Left hindlimb (tissue), 1 donor: ENCODE results near the gene FOXA3.
"Not testable (repeated sequence)": the region's sequence is repeated elsewhere in the genome, so short reads cannot be mapped to it uniquely, and the experiment has no call there.

Experiments
- DNase-seq: peaks from one replicate; pipeline ENCODE4 v3.0.0-alpha.2; 2018

The FOXA3 gene

GRCh38 chr19:45828945-45829344 lies 35.2 kb upstream of the FOXA3 start:
- DNase-seq = no peak

- DNase-seq = no peak
Measured at GRCh38 chr19:45834970-45835369, 29.2 kb upstream of the FOXA3 start.

GRCh38 chr19:45842198-45842597 lies 21.9 kb upstream of the FOXA3 start:
- no peak for DNase-seq

GRCh38 chr19:45847663-45848062 lies 16.5 kb upstream of the FOXA3 start:
- no peak for DNase-seq

GRCh38 chr19:45848922-45849321 lies 15.2 kb upstream of the FOXA3 start:
- no peak for DNase-seq

GRCh38 chr19:45852145-45852750 lies 11.9 kb upstream of the FOXA3 start:
- DNase-seq = no peak

GRCh38 chr19:45852983-45853382 lies 11.1 kb upstream of the FOXA3 start:
- DNase-seq = no peak

- no peak for DNase-seq
Measured at GRCh38 chr19:45854167-45854778, 9.9 kb upstream of the FOXA3 start.

GRCh38 chr19:45860359-45861259 lies 3.5 kb upstream of the FOXA3 start:
- DNase-seq = no peak

- DNase-seq = no peak
Measured at GRCh38 chr19:45862271-45862563, 1.9 kb upstream of the FOXA3 start.

GRCh38 chr19:45862564-45863334 lies 1.4 kb upstream of the FOXA3 start, which contains the start of gene SYMPK:
TSS of gene SYMPK (minus strand) at chr19:45863147. CDS start at chr19:45854495, 8,652 bp downstream.
- DNase-seq = peak; percentile 100

- no peak for DNase-seq
Measured at GRCh38 chr19:45863335-45863839, 739 bp upstream of the FOXA3 start.

- DNase-seq = no peak
Measured at GRCh38 chr19:45864629-45865082, 530 bp downstream of the FOXA3 start.

GRCh38 chr19:45865269-45865948 lies 1.3 kb downstream of the FOXA3 start:
- no peak for DNase-seq

- no peak for DNase-seq
Measured at GRCh38 chr19:45866400-45867176, 2.5 kb downstream of the FOXA3 start.

GRCh38 chr19:45867241-45867640 lies 3.1 kb downstream of the FOXA3 start:
- not testable (repeated sequence) for DNase-seq

GRCh38 chr19:45870798-45871197 lies 6.7 kb downstream of the FOXA3 start:
- no peak for DNase-seq

- DNase-seq = no peak
Measured at GRCh38 chr19:45872095-45872919, 8.2 kb downstream of the FOXA3 start.

GRCh38 chr19:45873219-45873772 lies 9.2 kb downstream of the FOXA3 start:
- no peak for DNase-seq

- DNase-seq = no peak
Measured at GRCh38 chr19:45874620-45874966, 10.5 kb downstream of the FOXA3 start.

- no peak for DNase-seq
Measured at GRCh38 chr19:45876161-45876410, 12.0 kb downstream of the FOXA3 start.
